BE2C (cell line): ENCODE data around the gene STING1.

Experiments used
- DNase-seq: peaks from one replicate; pipeline ENCODE4 v3.0.0-alpha.2; 2020
- H3K27me3 ChIP-seq: fragments of 250-450 bp; sonication (Bioruptor Pico); 2 replicates; pipeline ENCODE4 v1.5.1; 2020; ENCODE audit warnings: mild to moderate bottlenecking
- H3K36me3 ChIP-seq: fragments of 250-450 bp; sonication (Bioruptor Pico); 2 replicates; pipeline ENCODE4 v1.5.1; 2020; ENCODE audit warnings: mild to moderate bottlenecking
- H3K4me1 ChIP-seq: fragments of 250-450 bp; sonication (Bioruptor Pico); 2 replicates; pipeline ENCODE4 v1.5.1; 2020
- H3K4me3 ChIP-seq: 2 replicates; pipeline ENCODE4 v1.5.1; 2011; ENCODE audit warnings: low read depth, low read length
- H3K9me3 ChIP-seq: fragments of 250-450 bp; sonication (Bioruptor Pico); 2 replicates; pipeline ENCODE4 v1.5.1; 2020
- TF ChIP-seq, protein P1 (sequence below): IDR thresholded peaks from 2 replicates; pipeline ENCODE4 v1.5.1; 2012; ENCODE audit warnings: mild to moderate bottlenecking, low read depth, low read length

The STING1 gene

DNA sequence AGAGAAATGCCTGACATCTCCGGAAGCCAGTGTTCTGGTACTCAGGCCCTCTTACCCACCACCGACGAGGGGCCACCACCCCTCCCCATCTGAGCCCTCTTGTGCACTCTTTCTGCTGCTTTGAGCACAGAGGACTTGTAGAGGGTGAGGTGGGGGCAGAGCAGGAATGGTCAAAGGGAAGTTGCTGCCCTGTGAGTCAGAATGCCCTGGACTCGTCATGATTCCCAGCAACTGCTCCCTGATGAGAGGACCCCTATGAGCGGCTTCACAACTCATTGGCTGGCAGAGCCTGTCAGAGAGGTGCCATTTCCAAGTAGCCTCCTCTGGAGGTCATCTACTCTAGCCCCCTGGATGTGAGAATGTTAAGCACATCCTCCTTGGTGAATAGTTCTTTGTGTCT is 20.9 kb downstream of the STING1 start:
- Histone ChIP-seq H3K27me3 (no peaks in the 10 kb centered on the region), H3K4me1 (no peaks in the 10 kb centered on the region), H3K9me3 (no peaks in the 10 kb centered on the region), H3K4me3 (no peak overlapping the region), H3K36me3 (no peaks in the 10 kb centered on the region)
- TF ChIP-seq, protein P1, sequence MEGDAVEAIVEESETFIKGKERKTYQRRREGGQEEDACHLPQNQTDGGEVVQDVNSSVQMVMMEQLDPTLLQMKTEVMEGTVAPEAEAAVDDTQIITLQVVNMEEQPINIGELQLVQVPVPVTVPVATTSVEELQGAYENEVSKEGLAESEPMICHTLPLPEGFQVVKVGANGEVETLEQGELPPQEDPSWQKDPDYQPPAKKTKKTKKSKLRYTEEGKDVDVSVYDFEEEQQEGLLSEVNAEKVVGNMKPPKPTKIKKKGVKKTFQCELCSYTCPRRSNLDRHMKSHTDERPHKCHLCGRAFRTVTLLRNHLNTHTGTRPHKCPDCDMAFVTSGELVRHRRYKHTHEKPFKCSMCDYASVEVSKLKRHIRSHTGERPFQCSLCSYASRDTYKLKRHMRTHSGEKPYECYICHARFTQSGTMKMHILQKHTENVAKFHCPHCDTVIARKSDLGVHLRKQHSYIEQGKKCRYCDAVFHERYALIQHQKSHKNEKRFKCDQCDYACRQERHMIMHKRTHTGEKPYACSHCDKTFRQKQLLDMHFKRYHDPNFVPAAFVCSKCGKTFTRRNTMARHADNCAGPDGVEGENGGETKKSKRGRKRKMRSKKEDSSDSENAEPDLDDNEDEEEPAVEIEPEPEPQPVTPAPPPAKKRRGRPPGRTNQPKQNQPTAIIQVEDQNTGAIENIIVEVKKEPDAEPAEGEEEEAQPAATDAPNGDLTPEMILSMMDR, result no peak
- no peak for DNase-seq

GRCh38 chr5:139461176-139461575 is 21.4 kb downstream of the STING1 start:
- no peak for DNase-seq
- Histone ChIP-seq H3K36me3 (no peaks in the 10 kb centered on the region), H3K4me3 (no peak overlapping the region), H3K27me3 (no peaks in the 10 kb centered on the region), H3K9me3 (no peaks in the 10 kb centered on the region), H3K4me1 (no peaks in the 10 kb centered on the region)
- TF ChIP-seq, protein P1, result no peak

GRCh38 chr5:139460455-139460854 is 22.1 kb downstream of the STING1 start:
- H3K9me3 ChIP-seq, result no peaks in the 10 kb centered on the region
- no peak for DNase-seq
- TF ChIP-seq, protein P1, result no peak
- H3K4me3 ChIP-seq, result no peak overlapping the region
- H3K4me1 ChIP-seq, result no peaks in the 10 kb centered on the region
- H3K27me3 ChIP-seq, result no peaks in the 10 kb centered on the region
- H3K36me3 ChIP-seq, result no peaks in the 10 kb centered on the region

GRCh38 chr5:139459451-139459934 is 23.1 kb downstream of the STING1 start:
- H3K27me3 ChIP-seq, result no peaks in the 10 kb centered on the region
- DNase-seq, result no peak
- no peak overlapping the region for H3K4me3 ChIP-seq
- no peaks in the 10 kb centered on the region for H3K36me3 ChIP-seq
- H3K4me1 ChIP-seq, result no peaks in the 10 kb centered on the region
- H3K9me3 ChIP-seq, result no peaks in the 10 kb centered on the region
- TF ChIP-seq, protein P1, result no peak

- no peaks in the 10 kb centered on the region for H3K27me3 ChIP-seq
- TF ChIP-seq, protein P1, result no peak
- H3K4me1 ChIP-seq, result no peaks in the 10 kb centered on the region
- H3K9me3 ChIP-seq, result no peaks in the 10 kb centered on the region
- no peak overlapping the region for H3K4me3 ChIP-seq
- H3K36me3 ChIP-seq, result no peaks in the 10 kb centered on the region
- no peak for DNase-seq
These were observed 23.8 kb downstream of the STING1 start for GRCh38 chr5:139458580-139459407.

DNA sequence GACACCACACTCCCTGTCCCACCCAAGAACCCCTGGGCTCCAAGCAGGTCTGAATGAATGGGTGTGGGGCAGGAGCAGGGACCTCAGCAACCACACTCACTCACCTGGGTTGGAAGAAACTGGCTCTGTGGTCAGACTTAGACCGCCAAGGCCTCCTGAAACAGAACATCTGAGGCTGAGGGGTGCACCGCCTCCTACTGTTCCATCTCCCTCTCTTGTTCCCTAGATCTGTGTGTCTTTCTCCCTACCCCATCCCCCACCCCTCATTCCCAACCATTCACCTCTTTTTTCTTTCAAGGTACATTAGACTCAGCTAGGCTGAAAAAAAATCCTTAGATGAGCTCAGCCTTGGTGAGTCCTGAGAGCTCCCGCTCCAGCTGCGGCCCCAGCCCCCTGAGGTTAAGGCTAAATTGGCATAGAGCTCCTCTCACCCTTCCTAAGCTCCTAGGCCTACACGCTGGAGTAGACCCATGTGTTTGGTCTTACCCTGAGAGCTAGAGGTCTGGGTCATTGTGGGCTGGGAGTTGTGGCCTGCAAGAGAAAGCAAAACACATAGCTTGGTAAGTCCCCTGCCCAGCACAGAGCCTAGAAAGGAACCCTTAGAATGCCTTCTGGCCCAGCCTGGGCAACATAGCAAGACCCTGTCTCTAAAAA is 24.8 kb downstream of the STING1 start:
- no peak for DNase-seq
- H3K9me3 ChIP-seq, result no peaks in the 10 kb centered on the region
- H3K27me3 ChIP-seq, result no peaks in the 10 kb centered on the region
- TF ChIP-seq, protein P1, result no peak
- no peaks in the 10 kb centered on the region for H3K4me1 ChIP-seq
- H3K36me3 ChIP-seq, result no peaks in the 10 kb centered on the region
- H3K4me3 ChIP-seq, result no peak overlapping the region
